ENCODE data around the gene COPZ1.
"Not testable (repeated sequence)": the region's sequence is repeated elsewhere in the genome, so short reads cannot be mapped to it uniquely, and the experiment has no call there.

Gene COPZ1

DNA sequence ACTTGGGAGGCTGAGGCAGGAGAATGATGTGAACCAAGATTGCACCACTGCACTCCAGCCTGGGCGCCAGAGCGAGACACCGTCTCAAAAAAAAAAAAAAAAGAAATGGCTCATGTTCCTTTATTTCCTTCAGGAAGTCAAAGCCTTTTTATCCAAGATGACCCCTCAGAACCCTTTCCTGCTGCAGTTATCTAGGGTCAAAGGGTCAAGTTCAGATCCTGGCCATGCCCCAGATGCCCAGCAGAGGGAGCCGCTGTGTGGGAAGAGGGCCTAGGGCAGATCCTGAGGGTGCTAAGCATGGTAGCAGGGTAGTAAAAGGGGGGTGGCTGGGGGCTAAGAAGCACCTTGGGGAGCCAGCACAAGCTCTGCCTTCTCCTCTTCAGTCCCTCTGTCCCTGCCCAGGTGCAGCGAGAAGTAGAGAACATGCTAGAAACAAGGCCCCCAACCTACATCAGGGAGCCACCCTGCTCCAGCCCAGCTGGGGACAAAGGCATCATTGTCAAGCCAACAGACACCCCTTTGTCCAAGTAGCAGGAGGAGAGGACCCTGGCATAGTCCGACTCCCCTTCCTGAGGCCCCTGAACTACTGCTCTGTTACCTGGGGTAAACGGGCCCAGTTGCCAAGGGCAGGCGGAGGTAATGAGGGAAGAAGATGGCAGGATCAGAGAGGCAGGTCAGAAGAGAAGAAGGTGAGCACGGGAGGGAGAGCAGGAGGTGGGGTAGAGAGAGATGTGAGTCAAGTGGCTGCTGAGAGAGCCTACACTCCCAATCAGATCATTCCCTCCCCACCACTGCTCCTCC is 30.6 kb upstream of the COPZ1 start:
- peak; percentile 90 for DNase-seq (ENCODE audit: low spot score)

DNA sequence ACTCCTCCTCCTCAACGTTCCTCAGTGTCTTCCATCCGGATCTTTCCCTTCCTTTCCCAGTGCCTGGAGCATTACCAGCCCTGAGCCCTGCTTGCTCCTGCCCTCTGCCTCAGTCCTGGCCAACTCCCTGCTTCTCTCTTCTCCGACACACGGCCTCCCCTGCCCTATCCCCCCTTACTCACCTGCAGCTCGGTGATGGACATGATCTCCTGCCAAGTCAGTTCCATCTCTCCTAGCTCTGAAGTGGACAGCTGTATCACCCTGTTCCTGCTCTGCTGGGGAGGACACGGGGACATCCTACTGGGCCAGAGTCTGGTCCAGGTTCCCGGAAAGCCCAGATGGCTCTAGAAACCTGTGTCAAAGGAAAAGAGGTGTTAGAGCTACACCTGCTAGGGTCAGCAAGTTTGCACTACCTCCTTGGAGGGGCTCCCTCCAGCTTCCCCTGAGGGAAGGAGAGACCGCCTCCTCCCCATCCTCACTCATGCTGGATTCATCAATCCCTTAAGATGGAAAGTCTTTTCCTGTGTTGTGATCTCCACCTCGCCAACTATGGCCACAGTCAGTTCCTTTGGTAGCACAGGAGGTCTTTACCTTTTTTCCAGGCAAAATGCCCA is 29.9 kb upstream of the COPZ1 start:
- DNase-seq (ENCODE audit: low spot score) = peak; percentile 73

DNA sequence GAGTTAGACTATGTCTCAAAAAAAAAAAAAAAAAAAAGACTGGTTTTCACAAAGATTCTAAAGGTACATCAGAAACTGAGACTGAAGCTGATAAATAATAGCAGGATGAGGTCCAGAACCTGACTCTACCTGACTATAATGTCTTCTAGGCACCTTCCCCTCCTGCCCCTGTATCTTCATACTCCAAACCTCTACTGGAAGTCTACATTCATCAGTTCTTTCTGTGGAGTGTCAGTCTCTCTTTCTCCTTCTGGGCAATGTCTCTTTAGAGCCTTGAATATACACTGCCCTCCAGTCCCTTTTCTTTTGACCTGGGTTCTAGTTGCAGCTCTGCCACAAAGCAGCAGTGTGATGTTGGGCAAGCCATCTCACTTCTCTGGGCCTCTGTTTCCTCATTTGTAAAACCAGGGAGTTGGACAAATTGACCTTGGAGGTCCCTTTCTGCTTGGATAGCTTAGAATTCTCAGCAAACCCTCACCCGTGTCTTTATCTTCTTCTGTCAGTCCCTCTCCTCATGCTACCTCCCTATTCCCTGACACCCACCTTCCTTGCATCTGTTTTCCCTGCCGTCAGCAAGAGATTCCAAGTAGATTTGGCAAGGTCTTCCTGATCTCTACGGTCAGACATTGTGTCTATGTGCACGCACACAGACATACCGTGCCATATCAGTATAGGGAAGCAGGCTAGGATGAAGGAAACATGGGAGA is 28.4 kb upstream of the COPZ1 start:
- DNase-seq (ENCODE audit: low spot score) = peak; percentile 77

DNA sequence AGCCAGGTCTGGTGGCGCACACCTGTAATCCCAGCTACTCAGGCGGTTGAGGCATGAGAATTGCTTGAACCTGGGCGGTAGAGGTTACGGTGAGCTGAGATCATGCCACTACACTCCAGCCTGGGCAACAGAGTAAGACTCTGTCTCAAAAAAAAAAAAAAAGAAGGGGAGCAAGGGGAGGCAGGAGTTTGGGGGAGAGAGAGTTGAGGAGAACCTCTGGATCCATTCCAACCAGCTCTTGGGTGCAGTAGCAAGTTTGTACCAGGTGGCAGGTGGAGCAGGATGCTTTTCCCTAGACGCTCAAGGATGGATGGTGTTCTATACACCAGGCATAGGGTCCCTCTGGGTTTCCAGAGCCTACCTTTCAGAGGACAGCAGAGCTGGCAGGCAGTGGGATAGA is 26.0 kb upstream of the COPZ1 start:
- DNase-seq (ENCODE audit: low spot score) = peak; percentile 88

DNA sequence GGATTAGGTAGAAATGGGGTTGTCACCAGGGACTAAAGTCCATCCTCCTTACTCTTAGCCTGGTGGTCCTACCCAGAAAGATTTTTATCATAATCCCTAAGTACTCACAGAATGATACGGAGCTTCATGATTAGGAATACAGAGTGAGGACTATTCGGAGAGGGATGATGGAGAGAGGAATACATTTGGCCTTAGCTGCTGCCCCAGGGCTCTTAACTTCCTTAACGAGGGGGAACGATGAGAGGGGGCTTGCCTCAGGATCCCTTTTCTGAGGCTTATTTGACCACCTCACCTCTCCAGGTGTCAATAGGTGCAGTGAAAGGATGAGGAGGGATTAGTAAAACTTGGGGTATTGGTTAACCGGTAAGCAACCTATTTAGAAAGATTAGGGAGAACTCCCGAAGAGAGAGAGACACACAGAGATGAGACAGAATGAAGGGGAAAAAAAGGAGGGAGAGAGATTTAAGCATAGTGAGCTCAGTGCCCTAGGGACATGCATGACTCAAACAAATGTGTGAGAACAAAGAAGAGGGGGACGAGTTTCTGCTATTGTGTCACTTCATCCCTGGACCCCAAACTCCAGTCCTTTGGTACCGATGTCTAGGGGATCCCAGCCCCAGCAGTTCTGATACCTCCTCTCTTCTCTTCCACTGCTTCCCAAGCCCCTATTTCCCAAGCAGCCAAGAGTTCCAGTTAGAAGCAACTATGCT is 25.3 kb upstream of the COPZ1 start:
- DNase-seq (ENCODE audit: low spot score) = peak; percentile 74

DNA sequence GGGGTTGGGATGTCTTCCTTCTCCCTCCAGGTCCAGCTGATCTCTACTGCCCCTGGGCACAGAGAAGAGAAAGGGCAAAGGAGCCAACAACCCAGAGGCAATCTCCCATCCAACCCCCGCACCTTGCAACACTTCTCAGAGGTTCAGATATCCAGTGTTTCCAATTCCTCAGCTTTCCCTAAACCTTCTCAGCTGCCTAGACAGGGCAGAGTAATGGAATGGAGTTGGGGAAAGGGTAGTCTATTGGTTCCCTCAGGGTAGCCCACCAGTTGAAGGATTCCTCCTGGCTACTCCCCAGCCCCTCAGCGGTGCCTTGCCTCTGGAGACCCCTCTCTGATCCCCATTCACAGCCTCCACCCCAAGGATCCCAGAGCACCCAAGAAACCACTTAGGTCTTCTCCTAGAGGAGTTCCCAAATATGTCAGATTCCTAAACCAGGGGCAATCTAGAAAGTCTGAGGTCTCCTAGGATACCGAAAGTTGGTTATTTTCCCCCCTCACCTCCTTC is 24.7 kb upstream of the COPZ1 start:
- no peak for DNase-seq (ENCODE audit: low spot score)

DNA sequence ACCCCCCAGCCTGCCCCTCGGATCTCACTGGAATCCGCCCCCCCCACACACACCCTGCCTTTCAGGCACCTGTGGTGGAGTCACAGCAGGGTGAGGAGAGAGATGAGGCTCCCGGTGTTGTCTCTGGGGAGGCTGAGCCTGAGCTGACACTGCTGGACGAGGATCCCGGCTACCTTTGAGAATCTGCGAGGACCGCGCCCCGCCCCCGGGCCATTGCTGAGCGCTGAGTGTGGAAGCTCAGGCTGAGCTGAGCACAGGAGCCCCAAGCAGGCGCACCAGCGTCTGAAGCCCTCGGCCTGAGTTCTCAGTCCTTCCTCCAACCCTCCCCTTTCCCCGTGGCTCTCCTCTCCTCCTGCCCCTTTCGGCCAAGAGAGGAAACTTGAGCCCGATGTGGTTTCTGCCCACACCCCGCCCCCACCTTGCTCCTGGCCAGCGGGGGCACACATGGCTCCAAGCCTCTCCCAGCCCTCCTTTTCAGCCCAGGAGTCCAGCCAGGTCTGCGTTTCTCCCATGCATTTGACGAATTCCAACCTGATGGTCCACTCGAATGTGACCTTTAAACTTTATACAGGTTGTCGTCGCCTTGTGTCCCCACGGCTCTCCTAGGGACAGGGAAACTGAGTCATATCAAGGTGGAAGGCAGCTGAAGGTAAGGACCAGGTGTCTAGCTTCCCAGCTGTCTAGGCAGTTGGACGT is 24.1 kb upstream of the COPZ1 start, which contains the start of gene NFE2:
TSS of gene NFE2 (minus strand) at position 284 of the 696 bp plus-strand sequence. CDS start 5,767 bp downstream, outside the sequence.
- DNase-seq (ENCODE audit: low spot score) = peak; percentile 88

DNA sequence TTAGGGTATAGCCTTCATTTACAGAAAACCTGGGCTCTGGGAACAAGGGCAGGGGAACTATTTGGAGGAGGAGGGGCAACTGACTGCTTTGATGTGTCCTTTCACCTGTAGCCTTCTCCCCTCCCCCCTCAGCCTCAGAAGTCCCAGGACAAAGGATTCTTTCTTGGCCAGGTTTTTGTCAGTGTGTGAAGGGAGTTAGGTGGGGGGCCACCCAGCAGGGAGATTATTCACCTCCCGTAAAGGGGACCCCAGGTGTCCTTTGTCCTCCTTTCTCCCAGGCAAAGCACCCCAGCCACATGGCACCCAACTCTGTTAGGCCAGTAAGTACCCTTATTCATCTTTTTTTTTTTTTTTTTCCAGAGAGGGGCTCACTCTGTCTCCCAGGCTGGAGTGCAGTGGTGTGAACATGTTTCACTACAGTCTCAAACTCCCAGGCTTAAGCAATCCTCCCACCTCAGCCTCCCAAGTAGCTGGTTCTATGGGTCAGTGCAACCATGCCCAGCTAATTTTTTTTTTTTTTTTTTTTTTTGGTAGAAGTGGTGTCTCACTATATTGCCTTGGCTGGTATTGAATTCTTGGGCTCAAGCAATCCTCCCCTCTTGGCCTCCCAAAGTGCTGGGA is 23.4 kb upstream of the COPZ1 start:
- DNase-seq (ENCODE audit: low spot score) = peak; percentile 67

DNA sequence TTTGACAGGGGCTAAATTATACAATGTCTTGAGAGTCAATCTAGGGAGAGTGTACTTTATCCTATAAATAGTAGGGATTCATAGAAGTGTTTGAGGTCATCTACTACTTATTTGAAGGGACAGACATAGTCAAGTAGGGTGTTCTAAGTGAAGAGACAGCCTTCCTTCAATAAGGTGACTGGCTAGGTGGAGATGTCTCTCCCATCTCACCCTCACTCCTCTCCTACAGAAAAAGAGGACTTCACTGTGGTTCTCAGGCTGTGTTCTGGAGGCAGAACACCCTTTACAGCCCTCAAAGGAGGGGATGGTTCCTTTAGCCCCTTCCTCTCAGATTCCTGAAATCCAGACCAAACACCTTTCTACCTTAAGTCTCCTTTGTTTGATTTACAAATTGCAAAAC is 21.3 kb upstream of the COPZ1 start:
- no peak for DNase-seq (ENCODE audit: low spot score)

DNA sequence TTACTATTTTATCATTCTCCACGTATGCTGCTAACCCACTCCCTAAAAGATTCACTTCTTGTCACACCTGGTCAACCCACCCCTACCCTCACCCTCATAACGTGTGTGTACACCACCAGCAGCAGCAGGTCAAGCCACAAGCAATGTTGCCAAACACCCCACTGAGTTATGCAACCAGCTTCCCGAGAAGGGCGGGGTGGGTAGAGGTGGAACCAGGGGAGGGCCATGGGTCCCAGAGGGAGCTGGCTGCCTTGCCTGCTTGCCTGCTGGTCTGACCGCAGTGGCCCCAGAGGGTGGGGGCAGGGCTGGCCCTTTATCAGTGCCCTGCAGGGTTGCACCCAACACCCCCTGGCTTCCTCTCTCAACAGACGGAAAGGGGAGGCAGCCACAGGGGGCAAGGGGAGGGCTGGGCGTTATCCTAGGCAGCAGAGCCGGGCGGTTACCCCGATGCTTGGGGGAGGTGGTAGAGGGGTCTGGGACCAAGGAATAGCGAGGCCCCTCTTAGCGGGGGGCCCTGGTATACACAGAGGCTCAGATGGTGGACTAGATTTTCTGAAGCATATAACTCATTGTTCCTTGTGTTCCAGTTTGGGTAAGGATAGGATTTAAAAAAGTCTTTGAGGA is 20.6 kb upstream of the COPZ1 start:
- peak; percentile 94 for DNase-seq (ENCODE audit: low spot score)

DNA sequence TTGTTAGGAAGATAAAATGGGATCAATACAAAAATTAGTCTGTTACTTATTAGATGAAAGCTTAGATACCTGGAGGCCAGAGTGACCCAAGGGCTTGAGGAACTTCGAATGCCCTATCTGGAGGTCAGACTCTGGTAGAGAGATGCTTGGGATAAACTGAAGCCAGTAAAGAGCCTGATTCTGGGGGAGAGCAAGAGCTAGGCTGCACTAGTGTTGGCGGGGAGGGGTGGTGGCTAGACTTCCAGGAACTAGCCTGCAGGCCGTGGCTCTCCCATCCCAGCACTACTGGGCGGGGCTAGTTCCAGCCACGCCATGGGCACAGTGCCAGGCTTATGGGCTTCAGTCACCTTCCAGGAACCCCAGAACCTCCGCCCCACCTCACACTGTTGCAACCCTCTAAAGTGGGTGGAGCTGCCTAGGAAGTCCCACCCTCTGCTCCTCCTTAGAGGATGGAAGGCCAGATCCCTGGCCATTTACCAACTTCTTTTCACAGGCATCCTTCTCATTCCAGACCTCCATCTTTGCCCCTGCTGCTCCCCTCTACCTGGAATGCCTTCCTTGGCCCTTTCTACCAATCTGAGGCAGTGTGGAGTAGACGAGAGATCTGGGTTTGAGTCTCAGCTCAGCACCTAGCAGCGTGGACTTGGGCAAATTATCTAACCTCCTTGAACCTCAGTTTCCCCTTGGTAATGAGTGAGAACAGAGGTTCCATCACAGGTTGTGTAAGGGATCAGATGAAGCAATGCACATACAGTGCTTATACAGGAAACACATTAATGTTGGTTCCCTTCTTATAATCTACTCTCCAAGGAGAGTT is 17.8 kb upstream of the COPZ1 start:
- peak; percentile 99 for DNase-seq (ENCODE audit: low spot score)

DNA sequence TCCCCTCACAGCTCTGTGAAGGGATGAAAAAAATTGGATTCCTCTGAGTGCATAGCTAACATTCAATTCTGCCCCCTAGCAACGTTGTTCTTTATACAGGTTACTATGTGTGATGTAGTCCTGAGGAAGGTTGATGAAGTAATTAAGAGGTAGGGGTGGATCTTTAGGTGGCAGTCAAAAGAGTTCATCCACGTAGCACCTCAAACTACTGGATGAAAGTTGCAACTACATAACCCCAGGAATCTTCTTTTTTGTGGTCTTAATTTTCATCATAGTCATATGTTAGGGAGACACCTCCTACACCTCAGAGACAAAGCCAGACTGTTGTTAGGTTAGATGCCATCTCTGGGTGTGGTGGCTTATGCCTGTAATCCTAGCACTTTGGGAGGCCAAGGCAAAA is 13.9 kb upstream of the COPZ1 start:
- DNase-seq (ENCODE audit: low spot score) = peak; percentile 6

DNA sequence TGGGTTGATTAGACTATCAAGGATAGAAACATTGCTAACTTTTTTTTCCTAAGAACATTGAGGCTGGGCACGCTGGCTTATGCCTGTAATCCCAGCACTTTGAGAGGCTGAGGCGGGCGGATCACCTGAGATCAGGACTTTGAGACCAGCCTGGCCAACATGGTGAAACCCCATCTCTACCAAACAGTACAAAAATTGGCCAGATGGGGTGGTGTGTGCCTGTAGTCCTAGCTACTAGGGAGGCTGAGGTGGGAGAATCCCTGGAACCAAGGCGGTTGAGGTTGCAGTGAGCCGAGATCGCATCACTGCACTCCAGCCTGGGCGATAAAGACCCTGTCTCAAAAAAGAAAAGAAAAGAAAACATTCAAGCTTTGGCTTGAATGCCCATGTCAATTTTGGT is 12.6 kb upstream of the COPZ1 start:
- not testable (repeated sequence) for DNase-seq (ENCODE audit: low spot score)

DNA sequence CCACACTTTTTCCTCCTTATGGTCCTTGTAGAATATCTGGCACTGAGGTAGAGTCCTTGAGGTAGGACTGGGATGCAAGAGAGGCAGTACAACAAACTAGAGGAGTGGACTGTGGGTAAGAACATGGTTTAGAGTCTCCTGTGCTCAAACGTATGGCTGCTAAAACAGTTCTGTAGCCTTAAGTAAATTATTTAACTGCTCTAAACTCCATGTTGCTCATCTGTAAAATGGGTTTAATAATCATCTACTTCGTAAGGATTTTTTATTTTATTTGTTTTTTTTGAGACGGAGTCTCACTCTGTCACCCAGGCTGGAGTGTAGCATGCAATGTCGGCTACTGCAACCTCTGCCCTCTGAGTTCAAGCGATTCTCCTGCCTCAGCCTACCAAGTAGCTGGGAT is 3.6 kb upstream of the COPZ1 start:
- DNase-seq (ENCODE audit: low spot score) = no peak

DNA sequence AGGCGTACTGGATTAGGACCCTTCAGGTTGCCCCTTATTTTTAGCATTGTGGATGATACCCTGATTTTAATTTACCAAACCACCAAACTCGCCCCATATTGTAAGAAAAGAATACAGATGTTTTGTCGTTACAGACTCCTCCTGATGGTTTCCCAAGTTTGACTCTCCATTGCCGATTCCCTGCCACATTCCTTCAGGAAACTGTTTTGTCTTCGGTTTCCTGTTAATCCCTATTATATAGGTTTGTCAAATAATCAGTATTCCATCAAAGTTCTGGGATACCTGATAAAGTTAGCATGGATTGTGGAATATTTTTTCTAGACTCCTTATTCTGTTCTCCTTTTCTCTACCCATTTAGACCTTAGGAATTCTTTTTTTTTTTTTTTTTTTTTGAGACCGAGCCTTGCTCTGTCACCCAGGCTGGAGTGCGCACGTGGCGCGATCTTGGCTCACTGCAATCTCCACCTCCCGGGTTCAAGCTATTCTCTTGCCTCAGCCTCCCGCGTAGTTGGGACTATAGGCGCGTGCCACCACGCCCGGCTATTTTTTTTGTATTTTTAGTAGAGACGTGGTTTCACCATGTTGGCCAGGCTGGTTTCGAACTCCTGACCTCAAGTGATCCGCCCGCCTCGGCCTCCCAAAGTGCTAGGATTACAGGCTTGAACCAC is 645 bp downstream of the COPZ1 start:
- DNase-seq (ENCODE audit: low spot score) = not testable (repeated sequence)

DNA sequence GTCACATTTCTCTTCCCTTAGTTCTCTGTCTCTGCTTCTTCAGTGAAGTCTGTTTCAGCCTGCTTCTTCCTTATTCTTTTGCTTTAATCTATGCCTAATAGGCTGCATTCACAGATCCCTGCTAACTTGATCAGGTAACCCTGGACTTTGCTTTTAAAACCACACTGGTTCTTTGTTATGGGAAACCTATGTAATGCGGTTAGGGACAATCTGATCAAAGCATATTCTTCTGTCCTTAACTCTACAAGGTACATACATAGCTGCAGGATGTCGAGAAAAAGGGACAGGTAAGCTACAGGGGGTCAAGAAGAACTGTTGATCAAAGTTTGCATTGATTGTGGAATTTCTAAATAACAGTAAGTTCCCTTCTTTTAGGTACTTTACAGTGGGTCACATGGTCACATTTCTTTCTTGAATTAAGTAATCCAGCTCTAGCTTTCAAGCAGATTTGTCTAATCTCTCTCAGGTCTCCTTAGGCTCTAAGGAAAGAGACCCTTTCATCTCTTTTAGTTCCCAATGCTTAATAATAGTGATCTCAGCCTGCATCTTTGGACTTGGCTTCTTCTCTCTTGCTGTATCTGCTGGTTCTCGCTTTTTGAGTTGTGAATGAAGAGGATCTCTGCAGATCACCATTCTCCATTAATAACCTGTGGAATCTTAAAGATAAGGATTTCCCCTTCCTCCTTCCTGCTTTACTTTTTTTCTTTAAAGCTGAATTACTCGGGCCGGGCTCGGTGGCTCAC is 3.8 kb downstream of the COPZ1 start:
- no peak for DNase-seq (ENCODE audit: low spot score)

DNA sequence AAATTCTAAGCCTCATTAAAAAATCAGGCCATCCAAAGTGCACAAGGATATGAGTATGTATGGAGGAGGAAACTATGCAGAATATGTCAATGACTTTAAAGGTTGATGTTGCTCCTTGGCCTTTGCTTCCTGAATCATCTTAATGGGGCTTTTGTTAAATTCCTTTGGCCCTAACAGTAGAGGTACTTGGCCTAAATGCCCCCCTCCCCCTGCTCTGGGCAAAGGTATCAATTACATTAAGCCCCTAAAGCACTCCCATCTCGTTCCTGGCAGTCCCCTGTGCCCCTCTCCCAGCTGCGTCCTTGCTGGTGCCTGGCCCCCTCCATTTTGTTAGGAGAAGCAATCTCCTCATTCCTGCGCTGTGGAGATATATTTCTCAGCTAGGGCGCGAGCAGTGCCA is 4.8 kb downstream of the COPZ1 start:
- no peak for DNase-seq (ENCODE audit: low spot score)

DNA sequence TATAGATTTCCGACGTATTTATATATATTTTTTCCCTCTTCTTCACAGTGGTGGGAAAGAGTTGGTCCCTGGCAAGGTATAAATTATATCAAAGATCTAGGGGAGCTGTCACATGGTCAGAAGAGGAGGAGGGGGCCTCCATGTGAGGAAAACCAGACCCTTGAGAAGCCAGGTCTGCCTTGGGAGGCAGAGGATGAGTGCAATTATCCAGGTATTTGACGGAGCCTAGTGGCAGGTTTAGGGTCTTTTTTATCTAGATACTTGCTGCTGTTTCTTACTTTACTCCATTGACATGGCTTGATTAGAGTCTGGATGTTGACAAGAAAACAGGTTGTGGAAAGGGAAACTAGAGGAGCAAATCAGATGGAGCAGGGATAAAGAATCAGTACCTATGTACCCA is 5.5 kb downstream of the COPZ1 start:
- DNase-seq (ENCODE audit: low spot score) = no peak

Measured in hematopoietic multipotent progenitor cell treated with erythropoietin and hydrocortisone succinate and interleukin-3 and kit ligand, for 17 days (in vitro differentiated cells).